ENCODE results near the gene LIG4.
"Not testable (repeated sequence)": the region's sequence is repeated elsewhere in the genome, so short reads cannot be mapped to it uniquely, and the experiment has no call there.

The LIG4 gene

GRCh38 chr13:108215436-108215835, at the start of gene LIG4:
LIG4 (minus strand) TSS chr13:108215536; CDS start chr13:108211268, 4,268 bp downstream.
- DNase-seq (ENCODE audit: low spot score): peak; percentile 97

- no peak for DNase-seq (ENCODE audit: low spot score)
Observed at GRCh38 chr13:108263621-108264355, 48.5 kb upstream of the LIG4 start.

GRCh38 chr13:108257248-108257647, 41.9 kb upstream of the LIG4 start:
- no peak for DNase-seq (ENCODE audit: low spot score)

- no peak for DNase-seq (ENCODE audit: low spot score)
Observed at GRCh38 chr13:108249150-108249549, 33.8 kb upstream of the LIG4 start.

GRCh38 chr13:108230377-108230776, 15.0 kb upstream of the LIG4 start:
- no peak for DNase-seq (ENCODE audit: low spot score)

- no peak for DNase-seq (ENCODE audit: low spot score)
Observed at GRCh38 chr13:108227651-108228272, 12.4 kb upstream of the LIG4 start.

GRCh38 chr13:108226184-108226583, 10.8 kb upstream of the LIG4 start:
- DNase-seq (ENCODE audit: low spot score): no peak

- DNase-seq (ENCODE audit: low spot score): no peak
Observed at GRCh38 chr13:108225440-108225839, 10.1 kb upstream of the LIG4 start.

- DNase-seq (ENCODE audit: low spot score): no peak
Observed at GRCh38 chr13:108223687-108224503, 8.6 kb upstream of the LIG4 start.

GRCh38 chr13:108220041-108220440, 4.7 kb upstream of the LIG4 start:
- no peak for DNase-seq (ENCODE audit: low spot score)

GRCh38 chr13:108218044-108218974, 3.0 kb upstream of the LIG4 start, which contains the start of gene ABHD13:
ABHD13 (plus strand) TSS chr13:108218392; CDS start chr13:108229219, 10,827 bp downstream.
- DNase-seq (ENCODE audit: low spot score): peak; percentile 95

GRCh38 chr13:108217307-108218043, 2.1 kb upstream of the LIG4 start:
- not testable (repeated sequence) for DNase-seq (ENCODE audit: low spot score)

GRCh38 chr13:108214441-108215271, 680 bp downstream of the LIG4 start:
- DNase-seq (ENCODE audit: low spot score): no peak

- no peak for DNase-seq (ENCODE audit: low spot score)
Observed at GRCh38 chr13:108213946-108214345, 1.4 kb downstream of the LIG4 start.

GRCh38 chr13:108212886-108213285, 2.5 kb downstream of the LIG4 start:
- no peak for DNase-seq (ENCODE audit: low spot score)

- no peak for DNase-seq (ENCODE audit: low spot score)
Observed at GRCh38 chr13:108210551-108210950, 4.8 kb downstream of the LIG4 start.

- no peak for DNase-seq (ENCODE audit: low spot score)
Observed at GRCh38 chr13:108200781-108201398, 14.4 kb downstream of the LIG4 start.

GRCh38 chr13:108195861-108196260, 19.5 kb downstream of the LIG4 start:
- DNase-seq (ENCODE audit: low spot score): no peak

- no peak for DNase-seq (ENCODE audit: low spot score)
Observed at GRCh38 chr13:108195146-108195545, 20.2 kb downstream of the LIG4 start.
